ENCODE measurements around the gene AGAP1. TPM values are rescaled to one million over a fixed set of nuclear protein-coding genes. Genes with fewer than 3 reads are reported as not detected.

The AGAP1 gene
- total RNA-seq, 6 experiments from 2014 or later = 14.1 to 16.0 (median 15.1) TPM

DNA sequence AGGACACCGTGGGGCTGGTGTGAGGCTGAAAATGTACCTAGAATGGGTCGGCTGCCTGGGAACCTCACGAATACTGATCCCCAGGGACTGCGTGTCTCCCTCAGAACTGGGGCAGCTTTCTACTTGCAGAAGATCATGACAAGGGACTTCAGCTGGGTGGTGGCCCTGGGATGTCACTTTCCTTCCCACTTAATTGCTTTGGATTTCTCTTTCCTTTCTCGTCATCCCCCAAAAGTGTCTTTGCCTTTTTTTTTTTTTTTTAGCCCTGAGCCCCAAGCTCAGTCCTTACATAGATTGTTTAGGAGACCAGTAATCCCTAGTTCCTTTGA lies 395.4 kb downstream of the AGAP1 start:
- TF ChIP-seq CTCF (IDR thresholded peaks at IDR 0.05) = no peak
- peaks cover 18% of the 10 kb centered on the region for H3K36me3 Mint-ChIP-seq (ENCODE audit: low read depth)
- no peaks in the 10 kb centered on the region for H3K4me1 Mint-ChIP-seq (ENCODE audit: low read depth)
- H3K4me3 Mint-ChIP-seq = no peak overlapping the region
- no peaks in the 10 kb centered on the region for H3K27me3 Mint-ChIP-seq (ENCODE audit: insufficient read depth)
- H3K9me3 Mint-ChIP-seq = no peaks in the 10 kb centered on the region
- DNase-seq = no peak
- H3K27ac Mint-ChIP-seq = no peak overlapping the region

DNA sequence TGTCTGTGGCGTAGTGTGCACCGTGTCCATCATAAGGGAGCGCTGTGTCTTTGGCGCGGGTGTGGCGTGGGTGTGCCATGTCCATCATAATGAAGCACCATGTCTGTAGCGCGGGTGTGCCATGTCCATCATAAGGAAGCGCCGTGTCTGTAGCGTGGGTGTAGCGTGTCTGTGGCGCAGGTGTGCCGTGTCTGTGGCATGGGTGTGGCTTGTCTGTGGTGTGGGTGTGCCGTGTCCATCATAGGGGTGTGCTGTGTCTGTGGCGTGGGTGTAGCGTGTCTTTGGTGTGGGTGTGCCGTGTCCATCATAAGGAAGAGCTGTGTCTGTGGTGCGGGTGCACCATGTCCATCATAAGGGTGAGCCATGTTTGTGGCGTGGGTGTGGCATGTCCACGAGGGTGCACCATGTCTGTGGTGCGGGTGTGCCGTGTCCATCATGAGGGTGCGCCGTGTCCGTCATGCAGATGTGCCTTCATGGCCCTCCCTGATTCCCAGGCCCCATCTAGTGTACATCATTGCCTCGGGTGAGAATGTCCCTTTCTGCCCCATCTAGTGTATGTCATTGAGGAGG lies 399.4 kb downstream of the AGAP1 start:
- Mint-ChIP-seq H3K27ac (no peak overlapping the region), H3K4me1 (ENCODE audit: low read depth) (no peaks in the 10 kb centered on the region), H3K9me3 (no peaks in the 10 kb centered on the region), H3K4me3 (no peak overlapping the region), H3K36me3 (ENCODE audit: low read depth) (peaks cover 39% of the 10 kb centered on the region), H3K27me3 (ENCODE audit: insufficient read depth) (peaks cover 3% of the 10 kb centered on the region)
- TF ChIP-seq CTCF (IDR thresholded peaks at IDR 0.05) = no peak
- DNase-seq = no peak

DNA sequence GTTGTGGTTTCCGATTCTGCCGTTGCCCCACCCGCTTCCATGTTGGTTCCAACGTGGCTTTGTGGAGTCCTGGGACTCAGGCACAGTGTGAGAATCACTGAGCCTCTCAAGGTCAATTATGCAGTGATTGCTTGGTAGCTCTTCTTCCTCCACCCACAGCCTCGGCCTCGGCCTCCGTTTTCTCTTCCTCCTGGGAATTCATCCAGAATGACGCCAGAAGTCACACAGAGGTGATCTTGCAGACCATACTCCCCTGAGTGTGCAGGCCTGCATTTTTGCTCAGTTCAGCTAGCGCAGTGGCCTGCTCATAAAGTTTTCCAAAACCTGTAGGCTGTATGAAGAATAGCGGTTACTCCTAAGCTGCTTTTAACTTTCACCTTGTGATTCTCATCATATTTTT lies 401.0 kb downstream of the AGAP1 start:
- Mint-ChIP-seq H3K27me3 (ENCODE audit: insufficient read depth) (peaks cover 3% of the 10 kb centered on the region), H3K9me3 (no peaks in the 10 kb centered on the region), H3K4me3 (no peak overlapping the region), H3K36me3 (ENCODE audit: low read depth) (peaks cover 39% of the 10 kb centered on the region), H3K27ac (no peak overlapping the region), H3K4me1 (ENCODE audit: low read depth) (no peaks in the 10 kb centered on the region)
- no peak for TF ChIP-seq CTCF (IDR thresholded peaks at IDR 0.05)
- no peak for DNase-seq

GRCh38 chr2:235896061-235896460 lies 402.2 kb downstream of the AGAP1 start:
- H3K27me3 Mint-ChIP-seq (ENCODE audit: insufficient read depth) = peaks cover 3% of the 10 kb centered on the region
- H3K4me3 Mint-ChIP-seq = no peak overlapping the region
- DNase-seq = no peak
- no peak overlapping the region for H3K27ac Mint-ChIP-seq
- H3K9me3 Mint-ChIP-seq = no peaks in the 10 kb centered on the region
- no peak for TF ChIP-seq CTCF (IDR thresholded peaks at IDR 0.05)
- peaks cover 39% of the 10 kb centered on the region for H3K36me3 Mint-ChIP-seq (ENCODE audit: low read depth)
- H3K4me1 Mint-ChIP-seq (ENCODE audit: low read depth) = peaks cover 6% of the 10 kb centered on the region; the same call in 1 of the 2 replicates

DNA sequence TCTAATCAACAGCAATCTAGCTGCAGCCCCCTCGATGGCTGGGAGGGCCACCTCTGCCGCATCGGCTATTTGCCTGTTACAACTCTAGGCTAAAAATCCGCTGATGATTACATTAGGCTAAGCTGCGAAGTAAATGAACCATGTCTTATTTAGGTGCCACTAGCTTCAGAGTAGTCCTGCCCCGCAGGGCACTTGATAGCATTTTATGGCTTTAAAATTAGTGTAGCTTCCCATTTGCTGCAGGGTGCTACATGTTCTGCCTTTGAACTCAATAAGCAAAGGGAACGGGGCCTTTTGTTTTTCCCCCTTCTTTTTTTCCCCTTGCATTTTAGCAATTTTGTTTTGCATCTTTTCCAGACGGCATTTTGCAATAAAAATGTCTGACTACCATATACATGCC lies 404.1 kb downstream of the AGAP1 start:
- peaks cover 3% of the 10 kb centered on the region for H3K27me3 Mint-ChIP-seq (ENCODE audit: insufficient read depth)
- H3K4me3 Mint-ChIP-seq = no peak overlapping the region
- no peak for TF ChIP-seq CTCF (IDR thresholded peaks at IDR 0.05)
- no peak overlapping the region for H3K27ac Mint-ChIP-seq
- peaks cover 34% of the 10 kb centered on the region for H3K36me3 Mint-ChIP-seq (ENCODE audit: low read depth)
- no peak for DNase-seq
- H3K4me1 Mint-ChIP-seq (ENCODE audit: low read depth) = peaks cover 7% of the 10 kb centered on the region; the same call in 1 of the 2 replicates
- H3K9me3 Mint-ChIP-seq = no peaks in the 10 kb centered on the region

DNA sequence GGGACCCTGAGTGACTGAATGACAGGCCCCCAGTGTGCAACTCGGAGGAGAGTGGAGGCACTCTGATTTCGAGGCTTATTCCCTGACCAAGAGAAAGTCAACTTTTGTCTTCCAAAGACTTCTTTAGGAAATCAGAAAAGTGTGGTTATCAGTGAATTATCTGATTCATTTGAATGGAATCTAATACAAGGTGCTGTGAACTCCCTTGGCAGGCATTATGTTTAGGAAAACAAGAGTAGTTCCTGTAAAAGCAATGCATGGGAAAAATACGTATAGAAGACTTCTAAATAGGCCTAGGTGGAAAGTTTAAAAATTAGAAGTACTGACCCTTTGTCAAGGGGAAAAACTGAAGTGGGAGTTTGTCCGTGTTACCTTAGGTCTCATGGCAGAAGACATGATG lies 404.9 kb downstream of the AGAP1 start:
- no peak for DNase-seq

More for the DNA sequence above, 404.9 kb downstream of the AGAP1 start:
- no peak overlapping the region for H3K27ac Mint-ChIP-seq
- no peaks in the 10 kb centered on the region for H3K9me3 Mint-ChIP-seq
- peaks cover 3% of the 10 kb centered on the region for H3K27me3 Mint-ChIP-seq (ENCODE audit: insufficient read depth)
- H3K4me1 Mint-ChIP-seq (ENCODE audit: low read depth) = peaks cover 7% of the 10 kb centered on the region; the same call in 1 of the 2 replicates
- no peak for TF ChIP-seq CTCF (IDR thresholded peaks at IDR 0.05)
- peaks cover 27% of the 10 kb centered on the region for H3K36me3 Mint-ChIP-seq (ENCODE audit: low read depth)
- no peak overlapping the region for H3K4me3 Mint-ChIP-seq

Measured in HFFc6 (cell line).